LNCaP clone FGC (cell line): ENCODE measurements around the gene MICAL2.

Experiments
- DNase-seq: peaks from one replicate; pipeline ENCODE4 v3.0.0-alpha.2; 2011; ENCODE audit warnings: low read depth
- H3K4me3 ChIP-seq: 2 replicates; pipeline ENCODE4 v1.5.1; 2011; ENCODE audit warnings: mild to moderate bottlenecking, low read depth, low read length, control low read depth
- TF ChIP-seq, protein P1 (sequence below): IDR thresholded peaks from 2 replicates; pipeline ENCODE4 v1.5.1; 2012; ENCODE audit warnings: mild to moderate bottlenecking; ENCODE audit not compliant: control insufficient read depth, insufficient read depth; ENCODE audit errors: extremely low read depth

MICAL2 gene

GRCh38 chr11:12240677-12241076, 130.3 kb downstream of the MICAL2 start:
- no peak overlapping the region for H3K4me3 ChIP-seq
- no peak for DNase-seq
- TF ChIP-seq, protein P1, sequence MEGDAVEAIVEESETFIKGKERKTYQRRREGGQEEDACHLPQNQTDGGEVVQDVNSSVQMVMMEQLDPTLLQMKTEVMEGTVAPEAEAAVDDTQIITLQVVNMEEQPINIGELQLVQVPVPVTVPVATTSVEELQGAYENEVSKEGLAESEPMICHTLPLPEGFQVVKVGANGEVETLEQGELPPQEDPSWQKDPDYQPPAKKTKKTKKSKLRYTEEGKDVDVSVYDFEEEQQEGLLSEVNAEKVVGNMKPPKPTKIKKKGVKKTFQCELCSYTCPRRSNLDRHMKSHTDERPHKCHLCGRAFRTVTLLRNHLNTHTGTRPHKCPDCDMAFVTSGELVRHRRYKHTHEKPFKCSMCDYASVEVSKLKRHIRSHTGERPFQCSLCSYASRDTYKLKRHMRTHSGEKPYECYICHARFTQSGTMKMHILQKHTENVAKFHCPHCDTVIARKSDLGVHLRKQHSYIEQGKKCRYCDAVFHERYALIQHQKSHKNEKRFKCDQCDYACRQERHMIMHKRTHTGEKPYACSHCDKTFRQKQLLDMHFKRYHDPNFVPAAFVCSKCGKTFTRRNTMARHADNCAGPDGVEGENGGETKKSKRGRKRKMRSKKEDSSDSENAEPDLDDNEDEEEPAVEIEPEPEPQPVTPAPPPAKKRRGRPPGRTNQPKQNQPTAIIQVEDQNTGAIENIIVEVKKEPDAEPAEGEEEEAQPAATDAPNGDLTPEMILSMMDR: no peak

DNA sequence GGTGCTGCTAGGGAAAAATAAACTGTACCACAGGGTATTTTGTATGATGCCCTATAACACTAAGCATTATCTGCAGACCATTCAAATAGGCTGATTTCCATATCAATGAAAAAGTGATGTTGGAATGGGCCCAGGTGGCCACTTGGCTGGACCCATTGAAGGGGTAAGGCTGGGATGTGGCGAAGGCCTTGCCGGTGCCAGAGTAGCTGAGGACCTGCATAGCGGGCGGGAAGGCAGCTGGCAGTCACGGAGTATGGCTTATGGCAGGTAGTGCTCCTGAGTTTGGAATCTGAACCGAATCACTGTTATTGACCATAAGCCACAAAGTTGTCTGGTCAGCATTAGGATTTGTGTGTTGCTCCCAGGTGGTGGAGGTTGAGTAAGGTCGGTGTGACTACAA, 131.0 kb downstream of the MICAL2 start:
- DNase-seq: no peak
- TF ChIP-seq, protein P1: no peak
- H3K4me3 ChIP-seq: no peak overlapping the region

DNA sequence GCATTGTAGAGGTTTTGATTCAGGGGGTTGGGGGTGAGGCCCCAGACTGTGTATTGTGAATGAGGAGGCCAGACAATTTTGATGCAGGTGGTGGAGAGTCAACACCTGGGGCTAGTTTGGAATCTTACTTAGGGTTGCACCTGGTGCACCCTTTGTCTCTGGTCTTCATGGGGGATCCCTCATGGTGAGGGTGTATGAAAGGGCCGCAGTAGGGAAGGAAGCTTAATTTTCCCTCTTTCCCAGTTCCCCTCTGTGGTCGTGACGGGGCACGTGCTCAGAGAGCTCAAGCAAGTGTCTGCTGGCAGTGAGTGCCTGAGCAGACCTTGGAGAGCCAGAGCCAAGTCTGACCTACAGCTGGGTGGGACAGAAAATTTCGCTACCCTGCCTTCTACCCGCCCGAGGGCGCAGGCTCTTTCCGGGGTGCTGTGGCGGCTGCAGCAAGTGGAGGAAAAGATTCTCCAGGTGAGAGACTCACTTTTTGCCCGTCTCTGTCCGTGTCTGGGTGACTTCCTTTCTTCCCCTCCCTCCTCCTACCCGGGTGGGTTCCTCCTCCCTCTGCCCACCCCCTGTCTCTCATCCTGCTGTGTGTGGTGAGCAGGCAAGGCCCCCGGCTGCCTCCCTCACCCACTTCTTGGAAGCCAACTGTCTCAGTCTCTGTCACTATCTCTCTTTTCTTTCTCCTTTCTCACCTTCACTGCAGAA, 131.7 kb downstream of the MICAL2 start:
- DNase-seq: no peak
- TF ChIP-seq, protein P1: no peak
- no peak overlapping the region for H3K4me3 ChIP-seq

- no peak for DNase-seq
- TF ChIP-seq, protein P1: no peak
Observed at GRCh38 chr11:12242966-12243365, 132.6 kb downstream of the MICAL2 start.

DNA sequence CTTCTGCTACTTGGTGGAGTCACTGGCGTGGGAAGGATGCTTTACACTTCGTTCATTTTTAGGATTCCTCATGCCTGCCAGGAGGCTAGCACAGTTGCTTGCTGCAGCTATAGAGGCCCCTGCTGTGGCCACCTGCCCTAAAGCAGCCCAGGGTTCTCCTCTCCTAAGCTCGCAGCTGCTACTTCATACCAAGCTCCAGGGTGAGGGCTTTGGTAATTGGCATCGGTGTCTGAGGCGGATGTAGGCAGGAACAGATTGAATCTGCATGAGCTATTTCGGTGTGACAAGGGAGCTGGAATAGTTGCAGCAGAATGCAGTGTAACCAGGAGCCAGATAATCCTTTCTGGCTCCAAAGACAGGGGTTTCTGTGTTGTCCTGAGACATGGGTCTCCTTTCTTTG, 133.1 kb downstream of the MICAL2 start:
- TF ChIP-seq, protein P1: no peak
- H3K4me3 ChIP-seq: no peak overlapping the region
- DNase-seq: no peak

More at GRCh38 chr11:12242966-12243365, 132.6 kb downstream of the MICAL2 start:
- no peak overlapping the region for H3K4me3 ChIP-seq

DNA sequence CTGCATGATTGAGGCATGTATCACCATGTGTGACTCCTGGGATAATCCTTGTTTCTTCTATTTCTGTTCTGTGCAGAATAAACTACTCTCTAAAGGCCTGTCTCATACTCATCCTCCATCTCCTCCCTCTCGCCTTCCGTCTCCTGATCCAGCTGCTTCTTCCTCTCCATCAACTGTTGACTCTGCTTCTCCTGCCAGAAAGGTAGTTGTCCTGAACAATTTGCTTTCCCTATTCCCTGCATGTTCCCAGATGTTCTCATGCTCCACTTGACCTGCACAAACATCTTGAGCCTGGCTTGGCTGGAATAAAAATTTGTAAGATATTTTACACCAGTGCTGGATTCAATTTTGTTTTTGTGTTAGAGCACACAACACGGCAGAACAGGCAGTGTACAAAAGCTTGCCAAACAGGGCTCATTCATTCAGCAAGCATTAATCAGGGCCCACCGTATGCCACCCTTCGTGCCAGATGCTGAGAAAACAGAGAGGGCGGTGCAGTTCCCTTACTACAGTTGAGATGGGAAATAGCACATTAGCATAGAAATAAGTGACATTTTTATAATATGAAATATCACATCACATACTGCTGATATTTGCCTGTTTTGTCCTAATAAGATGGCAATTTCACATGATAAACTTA, 133.6 kb downstream of the MICAL2 start:
- no peak for DNase-seq
- TF ChIP-seq, protein P1: no peak
- no peak overlapping the region for H3K4me3 ChIP-seq

DNA sequence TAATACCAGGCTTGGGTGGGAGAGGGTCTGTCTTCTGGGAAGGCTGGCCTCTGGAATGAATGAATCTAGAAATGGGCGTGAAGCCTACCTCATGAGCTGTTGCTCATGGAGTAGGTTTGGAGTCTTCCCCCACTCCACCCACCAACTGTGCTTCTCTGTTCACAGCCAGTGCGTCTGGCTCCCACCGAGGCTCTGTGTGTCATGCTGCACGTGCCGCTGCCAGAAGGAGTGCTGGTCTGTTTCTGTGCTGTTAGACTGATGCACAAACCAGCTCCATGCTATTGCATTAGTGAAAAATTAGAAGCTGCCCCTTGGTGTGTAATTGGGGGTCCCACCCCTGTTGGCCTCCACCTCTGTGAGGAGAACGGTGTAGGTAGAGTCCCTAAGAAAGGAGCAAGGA, 134.7 kb downstream of the MICAL2 start:
- TF ChIP-seq, protein P1: no peak
- DNase-seq: no peak
- no peak overlapping the region for H3K4me3 ChIP-seq
